GM12878 (cell line): ENCODE results near the gene L3MBTL1.

ENCODE experiments used
- ATF2 ChIP-seq: IDR thresholded peaks from 2 replicates; pipeline ENCODE4 v1.6.1; 2012; ENCODE audit warnings: low read length, inconsistent platforms
- BCL3 ChIP-seq: IDR thresholded peaks from 2 replicates; pipeline ENCODE4 v1.6.1; 2011; ENCODE audit warnings: borderline replicate concordance, low read depth, mild to moderate bottlenecking, moderate library complexity, low read length; ENCODE audit not compliant: insufficient read depth, poor library complexity, severe bottlenecking
- CREB1 ChIP-seq: IDR thresholded peaks from 2 replicates; pipeline ENCODE4 v1.6.1; 2012; ENCODE audit warnings: low read depth, mild to moderate bottlenecking, inconsistent platforms
- CTCF ChIP-seq, 3 experiments: IDR thresholded peaks in 2 of 3; conservative IDR thresholded peaks in 1 of 3; 2 replicates each; pipeline ENCODE4 v1.5.1; 2011; ENCODE audit warnings: low read depth in 3 of 3, low read length in 3 of 3, mild to moderate bottlenecking in 3 of 3, control low read depth in 2 of 3, moderate library complexity in 2 of 3, inconsistent platforms in 1 of 3, mixed read lengths in 1 of 3; ENCODE audit not compliant: control insufficient read depth in 2 of 3, insufficient read depth in 1 of 3; ENCODE audit errors: extremely low read depth in 1 of 3
- E2F4 ChIP-seq: IDR thresholded peaks from 2 replicates; pipeline ENCODE4 v1.6.1; 2012; ENCODE audit warnings: low read depth, low read length, improper control_type of control experiment
- EGR1 ChIP-seq, 2 experiments: IDR thresholded peaks; 1 replicate in 1 of 2; 2 replicates in 1 of 2; pipeline ENCODE4 v1.6.1; 2011 to 2012; ENCODE audit warnings: low read depth in 2 of 2, low read length in 2 of 2, borderline replicate concordance in 1 of 2, mild to moderate bottlenecking in 1 of 2, moderate library complexity in 1 of 2
- ZNF274 ChIP-seq: IDR thresholded peaks from one replicate; pipeline ENCODE4 v1.8.0; 2011; ENCODE audit not compliant: insufficient read length, insufficient read depth

- TF ChIP-seq BCL3 (no peak), EGR1 (IDR thresholded peaks at IDR 0.05; ENCODE audit: borderline replicate concordance in 1 of 2, low read depth in 2 of 2, low read length in 2 of 2) (no peak), ZNF274 (no peak), ATF2 (no peak), CTCF (IDR thresholded peaks at IDR 0.05 in 2 of 3, conservative IDR thresholded peaks at IDR 0.05 in 1 of 3; ENCODE audit: control insufficient read depth in 2 of 3, extremely low read depth in 1 of 3, insufficient read depth in 1 of 3, low read depth in 3 of 3, low read length in 3 of 3) (no peak), E2F4 (no peak), CREB1 (no peak)
Observed at GRCh38 chr20:43465625-43465943, 41.9 kb upstream of the L3MBTL1 start.
